Activated naive CD4-positive, alpha-beta T cell treated with anti-CD3 and anti-CD28 coated beads, Interleukin-2, amount 10 ng/mL, durations not matched to agents 7 days and 5 days (primary cell): Measurements from ENCODE around the gene OTOG.

Experiments used
- CTCF ChIA-PET: fragments of 350-600 bp; sonication (Branson Sonifier 250); formaldehyde crosslinking; loops from one replicate; lab custom pipeline; 2021; ENCODE audit warnings: antibody characterized with exemption; lab: Charles Lee
- DNase-seq: peaks from one replicate; pipeline ENCODE4 v3.0.0-alpha.2; 2020
- H3K27ac Mint-ChIP-seq: one replicate; pipeline ENCODE4 v1.8.0; 2021; ENCODE audit warnings: mild to moderate bottlenecking, moderate library complexity, mixed read lengths
- H3K27me3 Mint-ChIP-seq: one replicate; pipeline ENCODE4 v1.8.0; 2021; ENCODE audit warnings: mild to moderate bottlenecking, mixed read lengths
- H3K36me3 Mint-ChIP-seq: one replicate; pipeline ENCODE4 v1.8.0; 2021; ENCODE audit warnings: mixed read lengths
- H3K4me1 Mint-ChIP-seq: one replicate; pipeline ENCODE4 v1.8.0; 2021; ENCODE audit warnings: mixed read lengths
- H3K4me3 Mint-ChIP-seq: one replicate; pipeline ENCODE4 v1.8.0; 2021; ENCODE audit warnings: mild to moderate bottlenecking, moderate library complexity, mixed read lengths
- H3K9me3 Mint-ChIP-seq: one replicate; pipeline ENCODE4 v1.8.0; 2021; ENCODE audit warnings: mixed read lengths

The OTOG gene

GRCh38 chr11:17551347-17552040 is 4.4 kb downstream of the OTOG start:
- Mint-ChIP-seq H3K4me3 (no peak overlapping the region), H3K27ac (no peak overlapping the region), H3K9me3 (no peaks in the 10 kb centered on the region), H3K36me3 (no peaks in the 10 kb centered on the region), H3K27me3 (peaks cover 33% of the 10 kb centered on the region), H3K4me1 (peaks cover 5% of the 10 kb centered on the region)
- DNase-seq, result no peak
- CTCF ChIA-PET, result interaction anchor here (0.6 kb wide), 1 partner anchor 24 kb away, joined by 3 read pairs; no protein-coding TSS in a partner anchor

DNA sequence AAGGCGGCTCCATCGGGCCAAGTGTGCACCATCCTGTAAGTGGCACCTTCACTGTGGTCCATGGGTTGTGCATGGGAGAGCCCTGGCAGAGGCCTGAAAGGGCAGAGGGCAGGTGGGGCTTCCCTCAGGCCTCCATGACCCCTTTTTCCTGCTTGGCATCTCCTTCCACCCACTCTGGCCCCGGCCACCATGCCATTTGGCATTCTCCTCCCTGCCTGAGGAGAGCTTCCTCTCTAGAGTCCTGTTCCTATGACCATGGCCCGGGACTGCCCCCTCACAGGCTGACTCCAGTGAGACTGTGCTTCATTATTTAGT is 4.9 kb downstream of the OTOG start:
- Mint-ChIP-seq H3K27me3 (peaks cover 28% of the 10 kb centered on the region), H3K4me3 (no peak overlapping the region), H3K36me3 (no peaks in the 10 kb centered on the region), H3K4me1 (peaks cover 5% of the 10 kb centered on the region), H3K9me3 (no peaks in the 10 kb centered on the region), H3K27ac (no peak overlapping the region)
- CTCF ChIA-PET, result interaction anchor here (0.6 kb wide), 1 partner anchor 25 kb away, joined by 3 read pairs; no protein-coding TSS in a partner anchor
- DNase-seq, result no peak

GRCh38 chr11:17552392-17553248 is 5.6 kb downstream of the OTOG start:
- peaks cover 5% of the 10 kb centered on the region for H3K4me1 Mint-ChIP-seq
- CTCF ChIA-PET, result no interaction called here

GRCh38 chr11:17553249-17553546 is 6.1 kb downstream of the OTOG start:
- Mint-ChIP-seq H3K27ac (no peak overlapping the region), H3K4me1 (peaks cover 5% of the 10 kb centered on the region), H3K4me3 (no peak overlapping the region), H3K27me3 (peaks cover 16% of the 10 kb centered on the region), H3K36me3 (no peaks in the 10 kb centered on the region), H3K9me3 (no peaks in the 10 kb centered on the region)
- CTCF ChIA-PET, result no interaction called here
- DNase-seq, result no peak

More at GRCh38 chr11:17552392-17553248, 5.6 kb downstream of the OTOG start:
- no peak for DNase-seq
- Mint-ChIP-seq H3K9me3 (no peaks in the 10 kb centered on the region), H3K27me3 (peaks cover 22% of the 10 kb centered on the region), H3K36me3 (no peaks in the 10 kb centered on the region), H3K27ac (no peak overlapping the region), H3K4me3 (no peak overlapping the region)

- Mint-ChIP-seq H3K9me3 (no peaks in the 10 kb centered on the region), H3K4me3 (no peak overlapping the region), H3K36me3 (no peaks in the 10 kb centered on the region), H3K4me1 (peaks cover 5% of the 10 kb centered on the region), H3K27me3 (peaks cover 7% of the 10 kb centered on the region), H3K27ac (no peak overlapping the region)
- CTCF ChIA-PET, result interaction anchor here (1.0 to 1.1 kb wide), 2 partner anchors 26 to 59 kb away, joined by 3 read pairs; no protein-coding TSS in a partner anchor
- DNase-seq, result no peak
These were observed 7.4 kb downstream of the OTOG start for GRCh38 chr11:17554487-17554886.

DNA sequence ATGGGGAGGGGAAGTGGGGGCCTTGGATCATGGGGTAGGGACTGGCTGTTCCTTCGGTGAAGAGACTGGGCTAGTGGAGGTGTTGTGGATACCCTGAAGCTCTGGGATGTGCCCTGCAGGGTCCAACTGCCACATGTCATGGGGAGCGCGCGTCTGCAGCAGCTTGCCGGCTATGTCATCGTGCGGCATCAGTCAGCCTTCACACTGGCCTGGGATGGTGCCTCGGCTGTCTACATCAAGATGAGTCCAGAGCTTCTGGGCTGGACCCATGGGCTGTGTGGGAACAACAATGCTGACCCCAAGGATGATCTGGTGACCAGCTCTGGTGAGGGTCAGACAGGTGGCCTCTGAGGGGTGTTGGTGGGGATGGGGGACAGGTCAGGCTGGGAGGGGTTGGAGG is 9.9 kb downstream of the OTOG start:
- H3K4me1 Mint-ChIP-seq, result no peaks in the 10 kb centered on the region
- no peaks in the 10 kb centered on the region for H3K9me3 Mint-ChIP-seq
- peaks cover 11% of the 10 kb centered on the region for H3K27me3 Mint-ChIP-seq
- no peak overlapping the region for H3K4me3 Mint-ChIP-seq
- no peak for DNase-seq
- CTCF ChIA-PET, result no interaction called here
- no peak overlapping the region for H3K27ac Mint-ChIP-seq
- H3K36me3 Mint-ChIP-seq, result no peaks in the 10 kb centered on the region

GRCh38 chr11:17558025-17558780 is 11.1 kb downstream of the OTOG start:
- Mint-ChIP-seq H3K9me3 (no peaks in the 10 kb centered on the region), H3K27ac (no peak overlapping the region), H3K27me3 (peaks cover 8% of the 10 kb centered on the region), H3K4me1 (no peaks in the 10 kb centered on the region), H3K36me3 (no peaks in the 10 kb centered on the region), H3K4me3 (no peak overlapping the region)
- CTCF ChIA-PET, result no interaction called here
- DNase-seq, result no peak

DNA sequence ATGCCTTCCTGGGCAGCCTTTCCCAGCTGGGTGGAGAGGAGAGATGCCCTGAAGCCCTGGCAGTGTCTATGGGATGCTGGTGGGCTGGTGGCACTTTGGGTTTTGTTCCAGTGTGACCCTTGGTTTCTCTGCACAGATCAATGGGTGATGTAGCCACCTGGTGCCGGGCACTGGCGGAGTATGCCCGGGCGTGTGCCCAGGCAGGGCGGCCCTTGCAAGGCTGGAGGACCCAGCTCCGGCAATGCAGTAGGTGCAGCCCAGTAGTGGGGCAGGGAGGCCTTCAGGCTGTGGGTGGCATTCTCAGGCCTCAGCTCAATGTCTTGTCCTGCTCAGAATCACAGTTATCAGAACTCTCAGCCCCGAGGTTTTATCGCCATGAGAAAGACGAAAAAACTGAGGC is 11.9 kb downstream of the OTOG start:
- no peaks in the 10 kb centered on the region for H3K4me1 Mint-ChIP-seq
- DNase-seq, result no peak
- H3K9me3 Mint-ChIP-seq, result no peaks in the 10 kb centered on the region
- CTCF ChIA-PET, result interaction anchor here (1.5 kb wide), 1 partner anchor 40 kb away, joined by 3 read pairs; no protein-coding TSS in a partner anchor
- peaks cover 8% of the 10 kb centered on the region for H3K27me3 Mint-ChIP-seq
- no peaks in the 10 kb centered on the region for H3K36me3 Mint-ChIP-seq
- H3K4me3 Mint-ChIP-seq, result no peak overlapping the region
- H3K27ac Mint-ChIP-seq, result no peak overlapping the region

- no peak for DNase-seq
- Mint-ChIP-seq H3K27me3 (peaks cover 8% of the 10 kb centered on the region), H3K36me3 (no peaks in the 10 kb centered on the region), H3K27ac (no peak overlapping the region), H3K9me3 (no peaks in the 10 kb centered on the region), H3K4me3 (no peak overlapping the region), H3K4me1 (no peaks in the 10 kb centered on the region)
- CTCF ChIA-PET, result interaction anchor here (1.5 kb wide), 1 partner anchor 39 kb away, joined by 3 read pairs; no protein-coding TSS in a partner anchor
These were observed 12.5 kb downstream of the OTOG start for GRCh38 chr11:17559341-17560087.

- Mint-ChIP-seq H3K4me3 (no peak overlapping the region), H3K4me1 (no peaks in the 10 kb centered on the region), H3K27ac (no peak overlapping the region), H3K9me3 (no peaks in the 10 kb centered on the region), H3K27me3 (peaks cover 8% of the 10 kb centered on the region), H3K36me3 (no peaks in the 10 kb centered on the region)
- CTCF ChIA-PET, result interaction anchor here (1.5 kb wide), 1 partner anchor 38 kb away, joined by 3 read pairs; no protein-coding TSS in a partner anchor
- no peak for DNase-seq
These were observed 13.4 kb downstream of the OTOG start for GRCh38 chr11:17560281-17561110.

DNA sequence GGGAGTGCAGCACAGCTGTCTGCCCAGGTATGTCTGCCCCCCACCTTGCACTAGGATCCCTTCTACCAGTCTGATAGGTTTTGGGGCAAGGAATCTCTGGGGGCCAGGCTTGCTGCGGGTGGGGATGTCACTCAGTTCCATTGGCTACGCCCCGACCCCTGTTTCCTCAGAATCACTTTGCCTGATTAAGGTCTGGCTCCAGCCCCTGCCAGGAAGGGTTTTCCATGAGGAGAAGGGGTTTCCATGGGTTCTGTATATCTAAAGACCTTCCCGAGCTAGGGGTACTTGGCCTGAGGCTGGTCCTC is 14.0 kb downstream of the OTOG start:
- peaks cover 8% of the 10 kb centered on the region for H3K27me3 Mint-ChIP-seq
- H3K4me3 Mint-ChIP-seq, result no peak overlapping the region
- DNase-seq, result no peak
- no peaks in the 10 kb centered on the region for H3K36me3 Mint-ChIP-seq
- H3K9me3 Mint-ChIP-seq, result no peaks in the 10 kb centered on the region
- H3K27ac Mint-ChIP-seq, result no peak overlapping the region
- CTCF ChIA-PET, result no interaction called here
- no peaks in the 10 kb centered on the region for H3K4me1 Mint-ChIP-seq

DNA sequence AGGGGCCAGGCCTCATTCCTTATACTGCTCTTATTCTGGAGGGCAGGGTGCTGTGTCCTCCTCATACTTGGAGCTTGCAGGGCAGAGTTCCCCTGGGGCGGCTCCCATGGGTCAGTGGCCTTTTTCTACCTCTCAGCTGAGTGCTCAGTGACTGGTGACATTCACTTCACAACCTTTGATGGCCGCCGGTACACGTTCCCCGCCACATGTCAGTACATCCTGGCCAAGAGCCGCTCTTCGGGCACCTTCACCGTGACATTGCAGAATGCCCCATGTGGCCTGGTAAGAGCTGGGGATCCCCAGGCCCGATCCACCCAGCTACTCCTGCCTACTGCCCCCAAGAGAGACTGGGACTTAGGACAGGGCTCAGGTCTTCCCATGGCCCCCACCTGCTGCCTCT is 14.5 kb downstream of the OTOG start:
- no peak for DNase-seq
- H3K9me3 Mint-ChIP-seq, result no peaks in the 10 kb centered on the region
- H3K27ac Mint-ChIP-seq, result no peak overlapping the region
- no peaks in the 10 kb centered on the region for H3K36me3 Mint-ChIP-seq
- CTCF ChIA-PET, result no interaction called here
- H3K4me1 Mint-ChIP-seq, result no peaks in the 10 kb centered on the region
- no peak overlapping the region for H3K4me3 Mint-ChIP-seq
- peaks cover 8% of the 10 kb centered on the region for H3K27me3 Mint-ChIP-seq

- H3K9me3 Mint-ChIP-seq, result no peaks in the 10 kb centered on the region
- CTCF ChIA-PET, result no interaction called here
- no peak for DNase-seq
- peaks cover under 1% of the 10 kb centered on the region for H3K4me1 Mint-ChIP-seq
- H3K27ac Mint-ChIP-seq, result no peak overlapping the region
- peaks cover 8% of the 10 kb centered on the region for H3K27me3 Mint-ChIP-seq
- H3K36me3 Mint-ChIP-seq, result no peaks in the 10 kb centered on the region
- H3K4me3 Mint-ChIP-seq, result no peak overlapping the region
These were observed 16.2 kb downstream of the OTOG start for GRCh38 chr11:17563231-17563646.
